HCT116 (cell line): ENCODE measurements around the gene SASS6. TPM values are rescaled to one million over a fixed set of nuclear protein-coding genes. Genes with fewer than 3 reads are reported as not detected.

ENCODE experiments used
- ATAC-seq: fragments of 200-7000 bp; cut with Tn5 transposase; 2 replicates; pipeline ENCODE4 v1.9.1; 2020; ENCODE audit warnings: mild to moderate bottlenecking, moderate library complexity
- BruUV-seq: library from RNA; stranded (reverse); fragments of 400-500 nt; replicated peaks from 2 replicates; lab custom pipeline; 2021; lab: Mats Ljungman, UMichigan
- CTCF ChIA-PET: fragments of 300-600 bp; sonication (Branson Sonifier 250); formaldehyde crosslinking; loops from one replicate; lab custom pipeline; 2021; ENCODE audit warnings: antibody characterized with exemption; lab: Charles Lee
- POLR2A ChIA-PET: fragments of 300-600, 350-600 bp; sonication (Branson Sonifier 250); formaldehyde crosslinking; loops from one replicate; lab custom pipeline; 2021; ENCODE audit warnings: antibody characterized with exemption; lab: Charles Lee
- RAD21 ChIA-PET, 2 experiments: fragments of 300-600 bp; sonication (Branson Sonifier 250); formaldehyde crosslinking; loops; one replicate each; lab custom pipeline; 2023; ENCODE audit warnings: low total read pairs in 2 of 2; ENCODE audit not compliant: uncharacterized antibody in 2 of 2, unreplicated experiment in 2 of 2, low non-redundant PET in 1 of 2; lab: Charles Lee
- DNase-seq: peaks from one replicate; pipeline ENCODE4 v3.0.0-alpha.2; 2010; ENCODE audit warnings: low read depth, low spot score
- H2AFZ ChIP-seq: fragments of 200-600 bp; shearing (Covaris generic), sonication (generic); 2 replicates; pipeline ENCODE4 v1.6.1; 2017; ENCODE audit warnings: low read depth, mixed run types, mixed read lengths, antibody characterized with exemption, low read length; ENCODE audit not compliant: poor library complexity, severe bottlenecking
- H3K27ac ChIP-seq: 2 replicates; pipeline ENCODE4 v1.5.1; 2012; ENCODE audit warnings: low read depth, low read length
- H3K27me3 ChIP-seq: fragments of 200-600 bp; sonication (generic); 2 replicates; pipeline ENCODE4 v1.6.1; 2016; ENCODE audit warnings: mixed run types, low read length, mixed read lengths; ENCODE audit not compliant: insufficient read depth
- H3K36me3 ChIP-seq, 2 experiments: fragments of 200-500 bp in 1 of 2; fragments of 200-600 bp in 1 of 2; sonication (Bioruptor generic) in 1 of 2; sonication (generic) in 1 of 2; 2 replicates each; pipeline versions ENCODE4 v1.5.1 to v1.6.1; 2014 to 2016; ENCODE audit warnings: low read length in 2 of 2, inconsistent platforms in 1 of 2, mixed read lengths in 1 of 2, mixed run types in 1 of 2; ENCODE audit not compliant: insufficient read depth in 2 of 2, control insufficient read depth in 1 of 2
- H3K4me1 ChIP-seq, 2 experiments: fragments of 200-600 bp in 1 of 2; sonication (generic) in 1 of 2; 2 replicates each; pipeline versions ENCODE4 v1.5.1 to v1.6.1; 2012 to 2017; ENCODE audit warnings: low read length in 2 of 2, inconsistent platforms in 1 of 2, mild to moderate bottlenecking in 1 of 2, mixed read lengths in 1 of 2, mixed run types in 1 of 2, moderate library complexity in 1 of 2; ENCODE audit not compliant: insufficient read depth in 2 of 2, control insufficient read depth in 1 of 2
- H3K4me2 ChIP-seq: fragments of 200-600 bp; sonication (generic); 2 replicates; pipeline ENCODE4 v1.6.1; 2017; ENCODE audit warnings: mixed run types, low read length, mixed read lengths
- H3K4me3 ChIP-seq, 2 experiments: fragments of 200-600 bp in 1 of 2; sonication (generic) in 1 of 2; replicated peaks in 1 of 2; 2 replicates each; pipeline ENCODE4 v1.5.1; 2011 to 2016; ENCODE audit warnings: low read length in 2 of 2, control low read depth in 1 of 2, low read depth in 1 of 2, mild to moderate bottlenecking in 1 of 2, mixed read lengths in 1 of 2, mixed run types in 1 of 2
- H3K79me2 ChIP-seq: fragments of 200-600 bp; sonication (generic); 2 replicates; pipeline ENCODE4 v1.6.1; 2017; ENCODE audit warnings: mild to moderate bottlenecking, mixed run types, low read length, moderate library complexity, mixed read lengths; ENCODE audit not compliant: insufficient read depth
- H3K9ac ChIP-seq: fragments of 200-600 bp; sonication (generic); 2 replicates; pipeline ENCODE4 v1.6.1; 2016; ENCODE audit warnings: low read length, mixed read lengths
- H3K9me2 ChIP-seq: fragments of 200-600 bp; sonication (generic), shearing (Covaris generic); 2 replicates; pipeline ENCODE4 v1.6.1; 2017; ENCODE audit warnings: mixed run types, mild to moderate bottlenecking, moderate library complexity; ENCODE audit not compliant: insufficient read depth
- H3K9me3 ChIP-seq, 2 experiments: fragments of 200-500 bp in 1 of 2; fragments of 200-600 bp in 1 of 2; sonication (Bioruptor generic) in 1 of 2; sonication (generic) in 1 of 2; 2 replicates each; pipeline ENCODE4 v1.6.1; 2014 to 2017; ENCODE audit warnings: low read length in 2 of 2, mixed read lengths in 2 of 2, inconsistent platforms in 1 of 2, low read depth in 1 of 2, mild to moderate bottlenecking in 1 of 2, mixed run types in 1 of 2, moderate library complexity in 1 of 2; ENCODE audit not compliant: control insufficient read depth in 1 of 2, insufficient read depth in 1 of 2
- H4K20me1 ChIP-seq: fragments of 200-600 bp; sonication (generic), shearing (Covaris generic); 2 replicates; pipeline ENCODE4 v1.6.1; 2017; ENCODE audit warnings: mixed run types, mild to moderate bottlenecking, moderate library complexity; ENCODE audit not compliant: insufficient read depth
- CBX3 ChIP-seq: IDR thresholded peaks from 2 replicates; pipeline ENCODE4 v1.6.1; 2012; ENCODE audit warnings: low read depth
- CEBPB ChIP-seq: IDR thresholded peaks from 2 replicates; pipeline ENCODE4 v1.6.1; 2012; ENCODE audit warnings: low read depth
- CTCF ChIP-seq, 3 experiments: fragments of 200-600 bp in 1 of 3; sonication (generic) in 1 of 3; IDR thresholded peaks in 2 of 3; conservative IDR thresholded peaks in 1 of 3; 2 replicates each; pipeline ENCODE4 v1.5.1; 2012 to 2017; ENCODE audit warnings: low read depth in 2 of 3, low read length in 2 of 3, antibody characterized with exemption in 1 of 3, borderline replicate concordance in 1 of 3, control low read depth in 1 of 3, mild to moderate bottlenecking in 1 of 3, mixed read lengths in 1 of 3, mixed run types in 1 of 3, moderate library complexity in 1 of 3; ENCODE audit not compliant: insufficient read depth in 1 of 3
- ELF1 ChIP-seq: IDR thresholded peaks from 2 replicates; pipeline ENCODE4 v1.6.1; 2012; ENCODE audit warnings: low read depth, borderline replicate concordance
- EZH2phosphoT487 ChIP-seq: fragments of 200-600 bp; IDR thresholded peaks from 2 replicates; pipeline ENCODE4 v1.6.1; 2018; ENCODE audit warnings: antibody characterized with exemption, borderline replicate concordance
- FOSL1 ChIP-seq: IDR thresholded peaks from 2 replicates; pipeline ENCODE4 v1.6.1; 2012; ENCODE audit warnings: low read depth
- JUND ChIP-seq: IDR thresholded peaks from 2 replicates; pipeline ENCODE4 v1.6.1; 2012
- MAX ChIP-seq: IDR thresholded peaks from 2 replicates; pipeline ENCODE4 v1.6.1; 2012
- POLR2AphosphoS5 ChIP-seq: IDR thresholded peaks from 2 replicates; pipeline ENCODE4 v1.6.1; 2011; ENCODE audit warnings: mild to moderate bottlenecking, low read depth, low read length, moderate library complexity
- RAD21 ChIP-seq: IDR thresholded peaks from 2 replicates; pipeline ENCODE4 v1.6.1; 2012; ENCODE audit warnings: low read depth, mild to moderate bottlenecking
- SIN3A ChIP-seq: IDR thresholded peaks from 2 replicates; pipeline ENCODE4 v1.6.1; 2012; ENCODE audit warnings: low read depth
- SP1 ChIP-seq: IDR thresholded peaks from 2 replicates; pipeline ENCODE4 v1.6.1; 2012; ENCODE audit warnings: low read depth
- SRF ChIP-seq: IDR thresholded peaks from 2 replicates; pipeline ENCODE4 v1.6.1; 2012; ENCODE audit warnings: low read depth
- TCF7L2 ChIP-seq: IDR thresholded peaks from 2 replicates; pipeline ENCODE4 v1.7.0; 2011; ENCODE audit warnings: borderline replicate concordance, inconsistent platforms; ENCODE audit not compliant: insufficient read depth, insufficient read length; ENCODE audit errors: extremely low read depth
- intact Hi-C: fragments of 100-400 bp; cut with micrococcal nuclease; formaldehyde crosslinking; loops from 2 replicates; pipeline ENCODE4 v1.10.0; 2022
- total RNA-seq: library from RNA; stranded (reverse); gene quantifications from one replicate; pipeline ENCODE4 v1.2.1, GENCODE V29; 2021; ENCODE audit not compliant: unreplicated experiment
- TF ChIP-seq, protein P1 (sequence below): IDR thresholded peaks from 2 replicates; pipeline ENCODE4 v1.6.1; 2012; ENCODE audit warnings: low read depth

Gene SASS6
- total RNA-seq, 1 experiment from 2014 or later: 13.7 TPM

DNA sequence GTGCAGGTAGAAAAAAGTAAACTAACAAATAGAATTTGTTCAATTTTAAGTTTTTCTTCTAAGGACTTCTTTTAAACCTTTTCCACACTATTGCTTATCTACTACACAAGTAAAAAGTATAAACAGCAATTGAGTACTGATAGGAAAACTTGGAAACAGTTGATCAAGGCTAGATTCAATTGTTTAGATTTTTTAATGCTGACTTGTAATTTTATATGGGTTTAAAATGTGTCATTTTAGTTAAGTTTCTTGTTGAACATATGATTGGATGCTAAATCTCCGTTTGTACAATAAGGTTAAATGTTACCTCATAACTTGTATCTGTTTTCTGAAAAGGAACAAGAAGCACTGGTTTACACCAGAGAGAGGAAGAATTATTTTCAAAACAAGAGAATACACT lies 5.5 kb downstream of the SASS6 start:
- DNase-seq: no peak
- ATAC-seq: no peak
- H3K9me2 ChIP-seq: no peaks in the 10 kb centered on the region
- no peak overlapping the region for H3K4me3 ChIP-seq
- no peak overlapping the region for H3K4me2 ChIP-seq
- H3K9me3 ChIP-seq: no peaks in the 10 kb centered on the region
- H3K36me3 ChIP-seq: peaks cover 0 to 5% of the 10 kb centered on the region in 2 experiments; a peak in 1 of 4 replicates
- H4K20me1 ChIP-seq: no peaks in the 10 kb centered on the region
- no peak overlapping the region for H3K27ac ChIP-seq
- CTCF ChIA-PET: no interaction called here
- BruUV-seq: no TSS peak
- H3K9ac ChIP-seq: no peak overlapping the region
- no peak overlapping the region for H2AFZ ChIP-seq
- POLR2A ChIA-PET: no interaction called here
- TF ChIP-seq POLR2AphosphoS5 (no peak), RAD21 (no peak), CEBPB (no peak), JUND (no peak), SIN3A (no peak), SRF (no peak), SP1 (no peak), EZH2phosphoT487 (no peak), ELF1 (no peak), FOSL1 (no peak), MAX (no peak), CBX3 (no peak), TCF7L2 (no peak), CTCF (IDR thresholded peaks at IDR 0.05 in 2 of 3, conservative IDR thresholded peaks at IDR 0.05 in 1 of 3; ENCODE audit: borderline replicate concordance in 1 of 3, insufficient read depth in 1 of 3, low read depth in 2 of 3, low read length in 2 of 3) (no peak)
- TF ChIP-seq, protein P1, sequence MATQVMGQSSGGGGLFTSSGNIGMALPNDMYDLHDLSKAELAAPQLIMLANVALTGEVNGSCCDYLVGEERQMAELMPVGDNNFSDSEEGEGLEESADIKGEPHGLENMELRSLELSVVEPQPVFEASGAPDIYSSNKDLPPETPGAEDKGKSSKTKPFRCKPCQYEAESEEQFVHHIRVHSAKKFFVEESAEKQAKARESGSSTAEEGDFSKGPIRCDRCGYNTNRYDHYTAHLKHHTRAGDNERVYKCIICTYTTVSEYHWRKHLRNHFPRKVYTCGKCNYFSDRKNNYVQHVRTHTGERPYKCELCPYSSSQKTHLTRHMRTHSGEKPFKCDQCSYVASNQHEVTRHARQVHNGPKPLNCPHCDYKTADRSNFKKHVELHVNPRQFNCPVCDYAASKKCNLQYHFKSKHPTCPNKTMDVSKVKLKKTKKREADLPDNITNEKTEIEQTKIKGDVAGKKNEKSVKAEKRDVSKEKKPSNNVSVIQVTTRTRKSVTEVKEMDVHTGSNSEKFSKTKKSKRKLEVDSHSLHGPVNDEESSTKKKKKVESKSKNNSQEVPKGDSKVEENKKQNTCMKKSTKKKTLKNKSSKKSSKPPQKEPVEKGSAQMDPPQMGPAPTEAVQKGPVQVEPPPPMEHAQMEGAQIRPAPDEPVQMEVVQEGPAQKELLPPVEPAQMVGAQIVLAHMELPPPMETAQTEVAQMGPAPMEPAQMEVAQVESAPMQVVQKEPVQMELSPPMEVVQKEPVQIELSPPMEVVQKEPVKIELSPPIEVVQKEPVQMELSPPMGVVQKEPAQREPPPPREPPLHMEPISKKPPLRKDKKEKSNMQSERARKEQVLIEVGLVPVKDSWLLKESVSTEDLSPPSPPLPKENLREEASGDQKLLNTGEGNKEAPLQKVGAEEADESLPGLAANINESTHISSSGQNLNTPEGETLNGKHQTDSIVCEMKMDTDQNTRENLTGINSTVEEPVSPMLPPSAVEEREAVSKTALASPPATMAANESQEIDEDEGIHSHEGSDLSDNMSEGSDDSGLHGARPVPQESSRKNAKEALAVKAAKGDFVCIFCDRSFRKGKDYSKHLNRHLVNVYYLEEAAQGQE: no peak
- TF ChIP-seq, all 23 proteins: peak for 0
- Histone ChIP-seq H3K27me3 (no peaks in the 10 kb centered on the region), H3K4me1 (peaks cover 10 to 14% of the 10 kb centered on the region in 2 experiments), H3K79me2 (peaks cover 84% of the 10 kb centered on the region)
- intact Hi-C loops: no loop called here
- RAD21 ChIA-PET: no interaction called here
